ENCODE data around the gene HRH4. TPM values are rescaled to one million over a fixed set of nuclear protein-coding genes. Genes with fewer than 3 reads are reported as not detected.

HRH4 gene
- total RNA-seq, 4 donors from 2014 or later = 0.06 to 0.07 TPM; not detected in 2

DNA sequence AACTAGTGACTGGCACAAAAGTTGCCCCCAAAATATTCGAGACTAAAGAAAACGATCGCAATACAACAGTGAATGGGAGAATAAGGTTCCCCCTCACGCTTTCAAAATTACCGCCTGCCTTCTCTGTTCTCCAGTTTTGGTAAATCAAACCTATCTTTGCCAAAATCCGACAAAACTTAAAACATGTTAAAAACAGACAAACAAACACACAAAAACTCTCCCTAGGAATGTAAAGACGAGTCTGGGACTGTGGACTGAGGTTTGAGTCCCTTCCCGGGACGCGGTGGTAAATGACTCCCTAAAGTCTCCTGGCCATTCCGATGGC is 34.4 kb upstream of the HRH4 start:
- no peak for DNase-seq (ENCODE audit: low spot score in 2 of 2)
- peak overlapping the region; percentile 58 for H3K4me3 ChIP-seq (ENCODE audit: low read depth, poor library complexity, severe bottlenecking)
- intact Hi-C loops (cut with DNase I; ENCODE audit: low total_unique reads) = no loop called here
- WGBS, 2 donors = 41 to 44% methylated on average over 11 of the region's 11 CpGs
- TF ChIP-seq POLR2A (IDR thresholded peaks at IDR 0.05) = no peak
- no peak for TF ChIP-seq CTCF (IDR thresholded peaks at IDR 0.05)

GRCh38 chr18:24426398-24427294 is 33.8 kb upstream of the HRH4 start, which contains the start of gene IMPACT:
Gene IMPACT, plus strand, starts transcription at chr18:24426670. Its CDS starts 87 bp downstream, at chr18:24426757.
- H3K4me3 ChIP-seq (ENCODE audit: low read depth, poor library complexity, severe bottlenecking) = peak within 1 kb of the TSS; percentile 58
- DNase-seq (ENCODE audit: low spot score in 2 of 2) = peak; percentile 49 to 94
- WGBS, 2 donors = 4% methylated on average over 31 to 62 of the region's 82 CpGs
- TF ChIP-seq POLR2A (IDR thresholded peaks at IDR 0.05) (no peak), CTCF (IDR thresholded peaks at IDR 0.05) (no peak)
- intact Hi-C loops (cut with DNase I; ENCODE audit: low total_unique reads) = no loop called here

- WGBS, 2 donors = 60 to 67% methylated on average over 3 of the region's 3 CpGs
- no peak for DNase-seq (ENCODE audit: low spot score in 2 of 2)
- peak overlapping the region; percentile 58 for H3K4me3 ChIP-seq (ENCODE audit: low read depth, poor library complexity, severe bottlenecking)
- intact Hi-C loops (cut with DNase I; ENCODE audit: low total_unique reads) = no loop called here
- TF ChIP-seq POLR2A (IDR thresholded peaks at IDR 0.05) (no peak), CTCF (IDR thresholded peaks at IDR 0.05) (no peak)
Measured at GRCh38 chr18:24427484-24427883, 33.0 kb upstream of the HRH4 start.

- intact Hi-C loops (cut with DNase I; ENCODE audit: low total_unique reads) = no loop called here
- no peak for DNase-seq (ENCODE audit: low spot score in 2 of 2)
- 72 to 77% methylated on average over 3 of the region's 3 CpGs for WGBS, 2 donors
- TF ChIP-seq CTCF (IDR thresholded peaks at IDR 0.05) (no peak), POLR2A (IDR thresholded peaks at IDR 0.05) (no peak)
- no peak overlapping the region for H3K4me3 ChIP-seq (ENCODE audit: low read depth, poor library complexity, severe bottlenecking)
Measured at GRCh38 chr18:24428709-24429108, 31.7 kb upstream of the HRH4 start.

- TF ChIP-seq POLR2A (IDR thresholded peaks at IDR 0.05) (no peak), CTCF (IDR thresholded peaks at IDR 0.05) (no peak)
- H3K4me3 ChIP-seq (ENCODE audit: low read depth, poor library complexity, severe bottlenecking) = no peak overlapping the region
- DNase-seq (ENCODE audit: low spot score in 2 of 2) = no peak
- WGBS, 2 donors = 95% methylated on average over 4 of the region's 4 CpGs
- intact Hi-C loops (cut with DNase I; ENCODE audit: low total_unique reads) = no loop called here
Measured at GRCh38 chr18:24429188-24429587, 31.2 kb upstream of the HRH4 start.

All from lower leg skin (tissue), 4 donors.